Urothelium cell line (cell line): ENCODE data around the gene OR51E2.
"Not testable (repeated sequence)": the region's sequence is repeated elsewhere in the genome, so short reads cannot be mapped to it uniquely, and the experiment has no call there.

Experiments
- DNase-seq: peaks from one replicate; pipeline ENCODE4 v3.0.0; 2011; ENCODE audit warnings: low spot score, mixed read lengths
- FAIRE-seq: peaks from 2 replicates; lab custom pipeline; 2011; peaks lifted over from hg19 to GRCh38; lab: Jason Lieb, UNC

OR51E2 gene

GRCh38 chr11:4697585-4697984, at the start of gene OR51E2:
OR51E2 (minus strand) TSS chr11:4697853; CDS start chr11:4682711, 15,142 bp downstream.
- peak; percentile 12 for DNase-seq
- no peak for FAIRE-seq

- FAIRE-seq (no peak), DNase-seq (no peak)
Measured at GRCh38 chr11:4740735-4741134, 43.1 kb upstream of the OR51E2 start.

- DNase-seq (no peak), FAIRE-seq (no peak)
Measured at GRCh38 chr11:4727171-4727570, 29.5 kb upstream of the OR51E2 start.

- DNase-seq, FAIRE-seq: not testable (repeated sequence)
Measured at GRCh38 chr11:4722616-4723534, 25.2 kb upstream of the OR51E2 start.

- DNase-seq = no peak
- no peak for FAIRE-seq
Measured at GRCh38 chr11:4714300-4714699, 16.6 kb upstream of the OR51E2 start.

- no peak for FAIRE-seq
- DNase-seq = no peak
Measured at GRCh38 chr11:4713241-4713640, 15.6 kb upstream of the OR51E2 start.

GRCh38 chr11:4704790-4705334, 7.2 kb upstream of the OR51E2 start:
- no peak for DNase-seq
- no peak for FAIRE-seq

- FAIRE-seq = no peak
- no peak for DNase-seq
Measured at GRCh38 chr11:4704054-4704789, 6.6 kb upstream of the OR51E2 start, which contains the start of gene MMP26. MMP26 (plus strand) TSS chr11:4704784.

- DNase-seq (no peak), FAIRE-seq (no peak)
Measured at GRCh38 chr11:4700436-4700820, 2.8 kb upstream of the OR51E2 start.

GRCh38 chr11:4699697-4700435, 2.2 kb upstream of the OR51E2 start:
- DNase-seq (no peak), FAIRE-seq (no peak)

GRCh38 chr11:4695442-4695841, 2.2 kb downstream of the OR51E2 start:
- DNase-seq (no peak), FAIRE-seq (no peak)

GRCh38 chr11:4684631-4685285, 12.9 kb downstream of the OR51E2 start:
- FAIRE-seq (no peak), DNase-seq (no peak)

GRCh38 chr11:4682623-4683419, 14.8 kb downstream of the OR51E2 start:
- no peak for FAIRE-seq

GRCh38 chr11:4680341-4680740, 17.3 kb downstream of the OR51E2 start:
- peak; percentile 27 for FAIRE-seq
- DNase-seq = no peak

More at GRCh38 chr11:4682623-4683419, 14.8 kb downstream of the OR51E2 start:
- DNase-seq = no peak

GRCh38 chr11:4677948-4678347, 19.7 kb downstream of the OR51E2 start:
- DNase-seq = no peak
- no peak for FAIRE-seq

GRCh38 chr11:4673781-4674180, 23.9 kb downstream of the OR51E2 start:
- DNase-seq = no peak
- no peak for FAIRE-seq

GRCh38 chr11:4672470-4672869, 25.2 kb downstream of the OR51E2 start:
- FAIRE-seq = no peak
- DNase-seq = peak; percentile 30

GRCh38 chr11:4671741-4672140, 25.9 kb downstream of the OR51E2 start:
- DNase-seq (no peak), FAIRE-seq (no peak)

- FAIRE-seq = no peak
Measured at GRCh38 chr11:4665424-4665823, 32.2 kb downstream of the OR51E2 start.

More at GRCh38 chr11:4665424-4665823, 32.2 kb downstream of the OR51E2 start:
- DNase-seq = no peak
